ENCODE data around the gene OLFML3. TPM values are rescaled to one million over a fixed set of nuclear protein-coding genes. Genes with fewer than 3 reads are reported as not detected.

The OLFML3 gene
- total RNA-seq, 6 donors from 2014 or later = 11.5 to 59.9 (median 36.6) TPM

GRCh38 chr1:113949007-113949406 is 30.3 kb upstream of the OLFML3 start:
- TF ChIP-seq CTCF (IDR thresholded peaks at IDR 0.05) (peak in 2 of 6 experiments; percentile 20 to 47), POLR2A (IDR thresholded peaks at IDR 0.05) (no peak)
- H3K9me3 ChIP-seq = no peaks in the 10 kb centered on the region
- 82 to 100% methylated on average over 4 to 5 of the region's 5 CpGs for WGBS, 2 donors
- no peak for ATAC-seq (ENCODE audit: low FRiP score in 2 of 2)
- H3K27ac ChIP-seq = peak overlapping the region in 2 of 4 donors; percentile 27 to 59
- peaks cover 0 to 12% (median 0%) of the 10 kb centered on the region in 4 donors for H3K36me3 ChIP-seq
- peaks cover 30 to 45% (median 44%) of the 10 kb centered on the region in 4 donors for H3K4me1 ChIP-seq
- H3K27me3 ChIP-seq = no peaks in the 10 kb centered on the region
- no peak for DNase-seq
- H3K4me3 ChIP-seq = no peak overlapping the region

GRCh38 chr1:113950908-113951307 is 28.4 kb upstream of the OLFML3 start:
- Histone ChIP-seq H3K9me3 (no peaks in the 10 kb centered on the region), H3K27ac (no peak overlapping the region), H3K4me3 (no peak overlapping the region), H3K36me3 (peaks cover 0 to 27% (median 3%) of the 10 kb centered on the region in 4 donors), H3K27me3 (no peaks in the 10 kb centered on the region), H3K4me1 (peaks cover 30 to 42% (median 40%) of the 10 kb centered on the region in 4 donors)
- WGBS, 2 donors = 93 to 100% methylated on average over 1 of the region's 1 CpG
- ATAC-seq (ENCODE audit: low FRiP score in 2 of 2) = no peak
- DNase-seq = no peak
- TF ChIP-seq POLR2AphosphoS5 (IDR thresholded peaks at IDR 0.05) (no peak), EP300 (IDR thresholded peaks at IDR 0.05) (no peak), CTCF (IDR thresholded peaks at IDR 0.05) (no peak), POLR2A (IDR thresholded peaks at IDR 0.05) (no peak)

- peaks cover 6 to 35% (median 9%) of the 10 kb centered on the region in 4 donors for H3K36me3 ChIP-seq
- TF ChIP-seq EP300 (IDR thresholded peaks at IDR 0.05) = no peak
- TF ChIP-seq CTCF (IDR thresholded peaks at IDR 0.05) = no peak
- TF ChIP-seq POLR2A (IDR thresholded peaks at IDR 0.05) = no peak
- TF ChIP-seq POLR2AphosphoS5 (IDR thresholded peaks at IDR 0.05) = no peak
- H3K27ac ChIP-seq = no peak overlapping the region
- 88 to 96% methylated on average over 2 of the region's 2 CpGs for WGBS, 2 donors
- no peak overlapping the region for H3K4me3 ChIP-seq
- H3K9me3 ChIP-seq = no peaks in the 10 kb centered on the region
- no peak for ATAC-seq (ENCODE audit: low FRiP score in 2 of 2)
- peaks cover 24 to 34% (median 32%) of the 10 kb centered on the region in 4 donors for H3K4me1 ChIP-seq
- DNase-seq = no peak
- H3K27me3 ChIP-seq = no peaks in the 10 kb centered on the region
Measured at GRCh38 chr1:113951719-113952118, 27.6 kb upstream of the OLFML3 start.

GRCh38 chr1:113957984-113958383 is 21.3 kb upstream of the OLFML3 start:
- H3K36me3 ChIP-seq = peaks cover 12 to 83% (median 36%) of the 10 kb centered on the region in 4 donors
- 94 to 95% methylated on average over 1 of the region's 1 CpG for WGBS, 2 donors
- H3K9me3 ChIP-seq = no peaks in the 10 kb centered on the region
- no peak for TF ChIP-seq EP300 (IDR thresholded peaks at IDR 0.05)
- TF ChIP-seq CTCF (IDR thresholded peaks at IDR 0.05) = no peak
- no peak for TF ChIP-seq POLR2A (IDR thresholded peaks at IDR 0.05)
- no peak overlapping the region for H3K4me3 ChIP-seq
- no peaks in the 10 kb centered on the region for H3K27me3 ChIP-seq
- ATAC-seq (ENCODE audit: low FRiP score in 2 of 2) = no peak
- DNase-seq = no peak
- H3K27ac ChIP-seq = no peak overlapping the region
- no peaks in the 10 kb centered on the region for H3K4me1 ChIP-seq

- Histone ChIP-seq H3K4me1 (no peaks in the 10 kb centered on the region), H3K36me3 (peaks cover 12 to 84% (median 39%) of the 10 kb centered on the region in 4 donors)
- WGBS, 2 donors = 70 to 77% methylated on average over 1 of the region's 1 CpG
Measured at GRCh38 chr1:113958691-113959090, 20.6 kb upstream of the OLFML3 start.

More at GRCh38 chr1:113958691-113959090, 20.6 kb upstream of the OLFML3 start:
- TF ChIP-seq EP300 (IDR thresholded peaks at IDR 0.05) (no peak), POLR2A (IDR thresholded peaks at IDR 0.05) (no peak), POLR2AphosphoS5 (IDR thresholded peaks at IDR 0.05) (no peak), CTCF (IDR thresholded peaks at IDR 0.05) (no peak)
- Histone ChIP-seq H3K27me3 (no peaks in the 10 kb centered on the region), H3K4me3 (no peak overlapping the region), H3K9me3 (no peaks in the 10 kb centered on the region), H3K27ac (no peak overlapping the region)
- ATAC-seq (ENCODE audit: low FRiP score in 2 of 2) (no peak), DNase-seq (no peak)
